ENCODE measurements around the gene LIMS1.
"Not testable (repeated sequence)": the region's sequence is repeated elsewhere in the genome, so short reads cannot be mapped to it uniquely, and the experiment has no call there.

The LIMS1 gene

GRCh38 chr2:108587621-108588020 is 53.4 kb downstream of the LIMS1 start:
- no peak for DNase-seq (ENCODE audit: low spot score)

GRCh38 chr2:108588070-108588668 is 53.9 kb downstream of the LIMS1 start:
- no peak for DNase-seq (ENCODE audit: low spot score)

- DNase-seq (ENCODE audit: low spot score), result no peak
These were observed 55.1 kb downstream of the LIMS1 start for GRCh38 chr2:108589372-108589771.

- no peak for DNase-seq (ENCODE audit: low spot score)
These were observed 55.5 kb downstream of the LIMS1 start for GRCh38 chr2:108589781-108590180.

- no peak for DNase-seq (ENCODE audit: low spot score)
These were observed 56.9 kb downstream of the LIMS1 start for GRCh38 chr2:108591163-108591562.

GRCh38 chr2:108593547-108594098 is 59.4 kb downstream of the LIMS1 start:
- DNase-seq (ENCODE audit: low spot score), result no peak

- DNase-seq (ENCODE audit: low spot score), result no peak
These were observed 60.1 kb downstream of the LIMS1 start for GRCh38 chr2:108594132-108594981.

- peak; percentile 27 for DNase-seq (ENCODE audit: low spot score)
These were observed 60.8 kb downstream of the LIMS1 start for GRCh38 chr2:108594982-108595464.

- not testable (repeated sequence) for DNase-seq (ENCODE audit: low spot score)
These were observed 61.5 kb downstream of the LIMS1 start for GRCh38 chr2:108595771-108596170.

- DNase-seq (ENCODE audit: low spot score), result not testable (repeated sequence)
These were observed 63.0 kb downstream of the LIMS1 start for GRCh38 chr2:108597105-108597744.

GRCh38 chr2:108601199-108601598 is 66.9 kb downstream of the LIMS1 start:
- not testable (repeated sequence) for DNase-seq (ENCODE audit: low spot score)

- no peak for DNase-seq (ENCODE audit: low spot score)
These were observed 68.2 kb downstream of the LIMS1 start for GRCh38 chr2:108602422-108602821.

- no peak for DNase-seq (ENCODE audit: low spot score)
These were observed 69.9 kb downstream of the LIMS1 start for GRCh38 chr2:108604196-108604595.

- no peak for DNase-seq (ENCODE audit: low spot score)
These were observed 71.7 kb downstream of the LIMS1 start for GRCh38 chr2:108605947-108606346.

GRCh38 chr2:108607706-108608301 is 73.5 kb downstream of the LIMS1 start:
- DNase-seq (ENCODE audit: low spot score), result no peak

- DNase-seq (ENCODE audit: low spot score), result no peak
These were observed 76.8 kb downstream of the LIMS1 start for GRCh38 chr2:108611021-108611420.

GRCh38 chr2:108612153-108612513 is 77.9 kb downstream of the LIMS1 start:
- DNase-seq (ENCODE audit: low spot score), result no peak

- no peak for DNase-seq (ENCODE audit: low spot score)
These were observed 78.4 kb downstream of the LIMS1 start for GRCh38 chr2:108612514-108613183.

GRCh38 chr2:108613261-108614042 is 79.2 kb downstream of the LIMS1 start:
- DNase-seq (ENCODE audit: low spot score), result no peak

- DNase-seq (ENCODE audit: low spot score), result no peak
These were observed 79.8 kb downstream of the LIMS1 start for GRCh38 chr2:108614043-108614545.

- no peak for DNase-seq (ENCODE audit: low spot score)
These were observed 80.4 kb downstream of the LIMS1 start for GRCh38 chr2:108614659-108615058.
